Endothelial cell of umbilical vein (primary cell): ENCODE results near the gene ODAPH. TPM values are rescaled to one million over a fixed set of nuclear protein-coding genes. Genes with fewer than 3 reads are reported as not detected.

Experiments used
- BruUV-seq: library from RNA; stranded (reverse); fragments of 400-500 nt; replicated peaks from 2 replicates; lab custom pipeline; 2021; lab: Mats Ljungman, UMichigan
- CTCF ChIA-PET: fragments of 300-600, 350-600 bp; sonication (Branson Sonifier 250); formaldehyde crosslinking; loops from one replicate; lab custom pipeline; 2021; ENCODE audit warnings: antibody characterized with exemption, inconsistent platforms; lab: Charles Lee
- POLR2A ChIA-PET: fragments of 300-600, 350-600 bp; sonication (Branson Sonifier 250); formaldehyde crosslinking; loops from one replicate; lab custom pipeline; 2021; ENCODE audit warnings: antibody characterized with exemption, inconsistent platforms; lab: Charles Lee
- DNase-seq: peaks from one replicate; pipeline ENCODE4 v3.0.0-alpha.2; 2011; ENCODE audit warnings: low read depth, low spot score
- FAIRE-seq: peaks from 2 replicates; lab custom pipeline; 2011; peaks lifted over from hg19 to GRCh38; lab: Jason Lieb, UNC
- H2AFZ ChIP-seq: 2 replicates; pipeline ENCODE4 v1.6.0; 2012; ENCODE audit warnings: low read depth, low read length, control low read depth, inconsistent platforms
- H3K27ac ChIP-seq: 2 replicates; pipeline ENCODE4 v1.5.1; 2011; ENCODE audit warnings: low read depth, mild to moderate bottlenecking, control low read depth, low read length, moderate library complexity; ENCODE audit not compliant: insufficient read depth
- H3K27me3 ChIP-seq, 2 experiments: 2 replicates each; pipeline versions ENCODE4 v1.6.0 to v1.6.1; 2011; ENCODE audit warnings: low read length in 2 of 2, mixed read lengths in 1 of 2; ENCODE audit not compliant: control insufficient read depth in 2 of 2, insufficient read depth in 2 of 2
- H3K36me3 ChIP-seq, 2 experiments: 2 replicates in 1 of 2; 3 replicates in 1 of 2; pipeline ENCODE4 v1.5.1; 2011; ENCODE audit warnings: low read length in 2 of 2, mild to moderate bottlenecking in 1 of 2, moderate library complexity in 1 of 2; ENCODE audit not compliant: control insufficient read depth in 2 of 2, insufficient read depth in 2 of 2; ENCODE audit errors: extremely low read depth in 1 of 2
- H3K4me1 ChIP-seq: 3 replicates; pipeline ENCODE4 v1.5.1; 2011; ENCODE audit warnings: mild to moderate bottlenecking, low read length; ENCODE audit not compliant: control insufficient read depth, insufficient read depth; ENCODE audit errors: extremely low read depth
- H3K4me2 ChIP-seq: 2 replicates; pipeline ENCODE4 v1.6.1; 2011; ENCODE audit warnings: low read length, control low read depth, mixed read lengths; ENCODE audit not compliant: insufficient read depth
- H3K4me3 ChIP-seq, 3 experiments: fragments of 200-600 bp in 1 of 3; sonication (generic), shearing (Covaris generic) in 1 of 3; replicated peaks in 1 of 3; 2 replicates each; pipeline ENCODE4 v1.5.1; 2011 to 2016; ENCODE audit warnings: control low read depth in 3 of 3, low read length in 3 of 3, mild to moderate bottlenecking in 2 of 3, inconsistent platforms in 1 of 3, low read depth in 1 of 3, moderate library complexity in 1 of 3; ENCODE audit not compliant: insufficient read depth in 1 of 3
- H3K79me2 ChIP-seq: 2 replicates; pipeline ENCODE4 v1.6.0; 2012; ENCODE audit warnings: low read length, inconsistent platforms; ENCODE audit not compliant: control insufficient read depth, insufficient read depth
- H3K9ac ChIP-seq: replicated peaks from 2 replicates; pipeline ENCODE3; 2011; ENCODE audit warnings: low read length, control low read depth; ENCODE audit not compliant: insufficient read depth; ENCODE audit errors: extremely low read depth
- H3K9me1 ChIP-seq: replicated peaks from 3 replicates; pipeline ENCODE4 v1.6.0; 2011; ENCODE audit warnings: mild to moderate bottlenecking, low read length; ENCODE audit not compliant: control insufficient read depth, insufficient read depth; ENCODE audit errors: extremely low read depth
- H3K9me3 ChIP-seq: replicated peaks from 2 replicates; pipeline ENCODE4 v1.5.1; 2012; ENCODE audit warnings: low read length, inconsistent platforms; ENCODE audit not compliant: control insufficient read depth, insufficient read depth
- H4K20me1 ChIP-seq: replicated peaks from 2 replicates; pipeline ENCODE3; 2011; ENCODE audit warnings: mild to moderate bottlenecking, low read length; ENCODE audit not compliant: control insufficient read depth, insufficient read depth; ENCODE audit errors: extremely low read depth
- EZH2 ChIP-seq: IDR thresholded peaks from 2 replicates; pipeline ENCODE4 v1.6.1; 2012; ENCODE audit warnings: borderline replicate concordance, low read depth, mild to moderate bottlenecking, moderate library complexity, low read length, inconsistent platforms; ENCODE audit not compliant: severe bottlenecking
- FOS ChIP-seq: IDR thresholded peaks from 2 replicates; pipeline ENCODE4 v1.6.1; 2011; ENCODE audit warnings: mild to moderate bottlenecking, low read length, moderate library complexity, borderline replicate concordance; ENCODE audit not compliant: insufficient read depth
- GATA2 ChIP-seq: IDR thresholded peaks from 2 replicates; pipeline ENCODE4 v1.7.0; 2011; ENCODE audit warnings: low read depth, mild to moderate bottlenecking, moderate library complexity, mixed read lengths, low read length; ENCODE audit not compliant: insufficient read length, insufficient read depth
- JUN ChIP-seq: IDR thresholded peaks from 2 replicates; pipeline ENCODE4 v1.6.1; 2011; ENCODE audit warnings: borderline replicate concordance, low read depth; ENCODE audit not compliant: insufficient read length, insufficient read depth
- MYC ChIP-seq: IDR thresholded peaks from one replicate; pipeline ENCODE4 v1.6.1; 2011; ENCODE audit warnings: mild to moderate bottlenecking, low read depth, low read length
- POLR2A ChIP-seq: IDR thresholded peaks from 2 replicates; pipeline ENCODE4 v1.6.1; 2012; ENCODE audit warnings: low read depth, mild to moderate bottlenecking, control low read depth, low read length
- POLR2AphosphoS5 ChIP-seq: IDR thresholded peaks from 2 replicates; pipeline ENCODE4 v1.6.1; 2012; ENCODE audit warnings: low read depth, mild to moderate bottlenecking, control low read depth, low read length, moderate library complexity; ENCODE audit not compliant: insufficient read depth
- dilution Hi-C: fragments of 300-500 bp; cut with MboI; formaldehyde crosslinking; loops from one replicate; pipeline ENCODE4 v1.15.0; 2019; ENCODE audit warnings: low sequenced_read_pairs; ENCODE audit not compliant: extremely low pct_ligation_motif_present
- intact Hi-C: fragments of 100-400 bp; cut with micrococcal nuclease; formaldehyde crosslinking; loops from one replicate; pipeline ENCODE4 v1.10.0; 2022
- polyA plus RNA-seq, 4 experiments: library from polyadenylated mRNA; depleted of rRNA in 3 of 4; stranded (reverse) in 3 of 4; unstranded in 1 of 4; fragments of >200 nt; gene quantifications; 2 replicates each; pipeline versions ENCODE4 v1.2.1 to v1.2.3, GENCODE V29; 2011 to 2012; ENCODE audit warnings: missing spikeins in 1 of 4
- total RNA-seq: library from RNA; stranded (reverse); gene quantifications from 2 replicates; pipeline ENCODE4 v1.2.3, GENCODE V29; 2021
- TF ChIP-seq, protein P1 (sequence below): IDR thresholded peaks from 2 replicates; pipeline ENCODE4 v1.6.1; 2011; ENCODE audit not compliant: insufficient read depth, insufficient read length
- TF ChIP-seq, protein P2 (sequence below), 2 donors: IDR thresholded peaks; 1 replicate in 1 of 2; 2 replicates in 1 of 2; pipeline ENCODE4 v1.5.1; 2011; ENCODE audit warnings: low read length in 2 of 2, mild to moderate bottlenecking in 2 of 2, moderate library complexity in 2 of 2, control low read depth in 1 of 2, inconsistent platforms in 1 of 2, low read depth in 1 of 2; ENCODE audit not compliant: insufficient read depth in 1 of 2; ENCODE audit errors: extremely low read depth in 1 of 2

ODAPH gene
- total and polyA plus RNA-seq, 2 donors (not counting 3 experiments of a cell fraction or from before 2014, with no cell fraction given), result not detected

DNA sequence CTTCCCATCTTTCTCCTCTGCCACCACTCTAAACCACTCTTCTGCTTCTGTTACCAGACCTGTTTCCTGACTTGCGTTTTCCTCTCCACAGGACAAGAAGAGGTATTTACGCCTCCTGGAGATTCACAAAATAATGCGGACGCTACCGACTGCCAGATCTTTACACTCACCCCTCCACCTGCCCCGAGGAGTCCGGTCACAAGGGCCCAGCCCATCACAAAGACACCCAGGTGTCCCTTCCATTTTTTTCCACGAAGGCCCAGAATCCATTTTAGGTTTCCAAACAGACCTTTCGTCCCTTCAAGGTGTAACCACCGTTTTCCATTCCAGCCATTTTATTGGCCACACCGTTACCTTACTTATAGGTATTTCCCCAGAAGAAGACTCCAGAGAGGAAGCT is 8.2 kb downstream of the ODAPH start:
- intact Hi-C loops (no loop called here), dilution Hi-C loops (no loop called here)
- Histone ChIP-seq H3K4me1 (no peaks in the 10 kb centered on the region), H3K4me3 (no peak overlapping the region), H3K36me3 (no peaks in the 10 kb centered on the region), H3K27me3 (peaks cover 3 to 13% of the 10 kb centered on the region in 2 experiments), H3K27ac (no peak overlapping the region), H3K9ac (no peak overlapping the region), H4K20me1 (no peaks in the 10 kb centered on the region), H3K9me1 (no peaks in the 10 kb centered on the region), H3K9me3 (no peaks in the 10 kb centered on the region), H3K79me2 (no peaks in the 10 kb centered on the region), H3K4me2 (no peak overlapping the region), H2AFZ (no peak overlapping the region)
- ChIA-PET POLR2A (no interaction called here), CTCF (no interaction called here)
- TF ChIP-seq POLR2A (no peak), MYC (no peak), FOS (no peak)
- no peak for FAIRE-seq
- no TSS peak for BruUV-seq
- no peak for DNase-seq

DNA sequence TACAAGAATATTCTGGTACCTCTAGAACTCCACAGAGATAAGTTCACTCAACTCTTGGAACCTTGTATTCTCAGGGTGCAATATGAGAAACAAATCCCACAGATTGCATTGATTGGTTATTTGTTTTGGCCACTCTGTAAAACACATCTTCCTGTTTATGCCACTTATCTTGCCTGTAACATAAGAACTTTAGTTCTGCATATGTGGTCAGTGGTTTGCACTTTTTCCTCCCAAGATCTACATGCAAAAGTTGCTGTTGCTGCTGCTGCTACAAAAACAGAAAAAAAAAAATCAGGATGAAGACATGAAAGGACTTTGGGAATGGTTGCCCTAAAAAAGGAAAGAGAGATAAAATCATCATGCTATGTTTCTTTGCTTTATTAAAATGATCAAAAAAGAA is 9.6 kb downstream of the ODAPH start:
- Histone ChIP-seq H3K9me1 (no peaks in the 10 kb centered on the region), H3K4me3 (no peak overlapping the region), H4K20me1 (no peaks in the 10 kb centered on the region), H3K4me1 (no peaks in the 10 kb centered on the region), H2AFZ (no peak overlapping the region), H3K4me2 (no peak overlapping the region), H3K79me2 (no peaks in the 10 kb centered on the region), H3K27me3 (peaks cover 2 to 6% of the 10 kb centered on the region in 2 experiments), H3K27ac (no peak overlapping the region), H3K36me3 (no peaks in the 10 kb centered on the region), H3K9ac (no peak overlapping the region), H3K9me3 (no peaks in the 10 kb centered on the region)
- dilution Hi-C loops, result no loop called here
- BruUV-seq, result no TSS peak
- CTCF ChIA-PET, result no interaction called here
- intact Hi-C loops, result no loop called here
- POLR2A ChIA-PET, result no interaction called here
- DNase-seq (no peak), FAIRE-seq (no peak)
- TF ChIP-seq JUN, result no peak
- no peak for TF ChIP-seq FOS
- TF ChIP-seq MYC, result no peak
- no peak for TF ChIP-seq EZH2
- TF ChIP-seq GATA2, result no peak
- TF ChIP-seq, protein P1, sequence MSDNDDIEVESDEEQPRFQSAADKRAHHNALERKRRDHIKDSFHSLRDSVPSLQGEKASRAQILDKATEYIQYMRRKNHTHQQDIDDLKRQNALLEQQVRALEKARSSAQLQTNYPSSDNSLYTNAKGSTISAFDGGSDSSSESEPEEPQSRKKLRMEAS, result no peak
- no peak for TF ChIP-seq POLR2A
- TF ChIP-seq, protein P2, sequence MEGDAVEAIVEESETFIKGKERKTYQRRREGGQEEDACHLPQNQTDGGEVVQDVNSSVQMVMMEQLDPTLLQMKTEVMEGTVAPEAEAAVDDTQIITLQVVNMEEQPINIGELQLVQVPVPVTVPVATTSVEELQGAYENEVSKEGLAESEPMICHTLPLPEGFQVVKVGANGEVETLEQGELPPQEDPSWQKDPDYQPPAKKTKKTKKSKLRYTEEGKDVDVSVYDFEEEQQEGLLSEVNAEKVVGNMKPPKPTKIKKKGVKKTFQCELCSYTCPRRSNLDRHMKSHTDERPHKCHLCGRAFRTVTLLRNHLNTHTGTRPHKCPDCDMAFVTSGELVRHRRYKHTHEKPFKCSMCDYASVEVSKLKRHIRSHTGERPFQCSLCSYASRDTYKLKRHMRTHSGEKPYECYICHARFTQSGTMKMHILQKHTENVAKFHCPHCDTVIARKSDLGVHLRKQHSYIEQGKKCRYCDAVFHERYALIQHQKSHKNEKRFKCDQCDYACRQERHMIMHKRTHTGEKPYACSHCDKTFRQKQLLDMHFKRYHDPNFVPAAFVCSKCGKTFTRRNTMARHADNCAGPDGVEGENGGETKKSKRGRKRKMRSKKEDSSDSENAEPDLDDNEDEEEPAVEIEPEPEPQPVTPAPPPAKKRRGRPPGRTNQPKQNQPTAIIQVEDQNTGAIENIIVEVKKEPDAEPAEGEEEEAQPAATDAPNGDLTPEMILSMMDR (IDR thresholded peaks at IDR 0.05; ENCODE audit: extremely low read depth in 1 of 2, insufficient read depth in 1 of 2, low read depth in 1 of 2, low read length in 2 of 2), result no peak
- TF ChIP-seq POLR2AphosphoS5, result no peak
